HEK293 (cell line): ENCODE data around the gene THUMPD2.

Source experiments
- CTCF ChIA-PET: fragments of 350-600 bp; formaldehyde crosslinking; extraction: SDS; loops from one replicate; lab custom pipeline; 2021; ENCODE audit warnings: antibody characterized with exemption; lab: Yijun Ruan, JAX
- POLR2A ChIA-PET: fragments of 300-600 bp; formaldehyde crosslinking; extraction: SDS; loops from one replicate; lab custom pipeline; 2020; ENCODE audit warnings: antibody characterized with exemption, inconsistent platforms; lab: Yijun Ruan, JAX
- H3K27ac ChIP-seq: fragments of 200-500 bp; sonication (Bioruptor generic); 2 replicates; pipeline ENCODE4 v1.5.1; 2014; ENCODE audit warnings: low read depth, low read length, control low read depth, inconsistent platforms; ENCODE audit errors: extremely low read depth
- H3K36me3 ChIP-seq, 2 experiments: fragments of 200-500 bp in 1 of 2; sonication (Bioruptor generic) in 1 of 2; 1 replicate in 1 of 2; 2 replicates in 1 of 2; pipeline ENCODE4 v1.5.1; 2014 to 2017; ENCODE audit warnings: inconsistent platforms in 2 of 2, low read length in 2 of 2; ENCODE audit not compliant: control insufficient read depth in 2 of 2, insufficient read depth in 1 of 2
- H3K4me1 ChIP-seq: fragments of 200-500 bp; sonication (Bioruptor generic); 2 replicates; pipeline ENCODE4 v1.5.1; 2014; ENCODE audit warnings: mild to moderate bottlenecking, low read length, inconsistent platforms; ENCODE audit not compliant: control insufficient read depth, insufficient read depth
- H3K4me3 ChIP-seq: 2 replicates; pipeline ENCODE4 v1.5.1; 2011; ENCODE audit warnings: low read depth, mild to moderate bottlenecking, control low read depth, low read length, moderate library complexity
- H3K9me3 ChIP-seq: fragments of 200-500 bp; sonication (Bioruptor generic); 2 replicates; pipeline ENCODE4 v1.5.1; 2014; ENCODE audit warnings: low read depth, low read length, inconsistent platforms; ENCODE audit not compliant: control insufficient read depth, insufficient read depth
- GLI2 ChIP-seq: fragments of 450-650 bp; formaldehyde crosslinking; IDR thresholded peaks from 2 replicates; pipeline ENCODE4; 2017; ENCODE audit warnings: missing biosample characterization, missing genetic modification characterization, low read depth, borderline replicate concordance
- HOXD13 ChIP-seq: sonication (generic); formaldehyde crosslinking; IDR thresholded peaks from 2 replicates; pipeline ENCODE4 v1.8.0; 2022; ENCODE audit warnings: missing genetic modification reagents, borderline replicate concordance
- KLF9 ChIP-seq: fragments of 450-650 bp; formaldehyde crosslinking; IDR thresholded peaks from 2 replicates; pipeline ENCODE4 v1.5.1; 2016; ENCODE audit warnings: missing biosample characterization, missing genetic modification characterization, low read depth
- MYNN ChIP-seq: fragments of 450-650 bp; formaldehyde crosslinking; IDR thresholded peaks from 2 replicates; pipeline ENCODE4 v1.5.1; 2016; ENCODE audit warnings: missing biosample characterization, missing genetic modification characterization, borderline replicate concordance
- OSR2 ChIP-seq: fragments of 450-650 bp; formaldehyde crosslinking; IDR thresholded peaks from 2 replicates; pipeline ENCODE4 v1.5.1; 2016; ENCODE audit warnings: missing biosample characterization, missing genetic modification characterization
- REPIN1 ChIP-seq: fragments of 450-650 bp; formaldehyde crosslinking; IDR thresholded peaks from 2 replicates; pipeline ENCODE4 v1.5.1; 2017; ENCODE audit warnings: missing biosample characterization, missing genetic modification characterization, low read depth
- ZBTB48 ChIP-seq: fragments of 450-650 bp; formaldehyde crosslinking; IDR thresholded peaks from 2 replicates; pipeline ENCODE4 v1.5.1; 2016; ENCODE audit warnings: missing biosample characterization, missing genetic modification characterization
- ZFP41 ChIP-seq: fragments of 450-650 bp; formaldehyde crosslinking; IDR thresholded peaks from 2 replicates; pipeline ENCODE4 v1.5.1; 2016; ENCODE audit warnings: missing biosample characterization, missing genetic modification characterization, borderline replicate concordance
- ZIC2 ChIP-seq: fragments of 450-650 bp; formaldehyde crosslinking; IDR thresholded peaks from 2 replicates; pipeline ENCODE4 v1.5.1; 2016; ENCODE audit warnings: missing biosample characterization, missing genetic modification characterization
- ZNF221 ChIP-seq: fragments of 450-650 bp; formaldehyde crosslinking; IDR thresholded peaks from 2 replicates; pipeline ENCODE4 v1.5.1; 2017; ENCODE audit warnings: missing biosample characterization, missing genetic modification characterization, borderline replicate concordance
- ZNF274 ChIP-seq, 2 experiments: fragments of 200-500 bp in 1 of 2; fragments of 450-650 bp in 1 of 2; sonication (Bioruptor generic) in 1 of 2; formaldehyde crosslinking in 1 of 2; IDR thresholded peaks; 2 replicates each; pipeline versions ENCODE4 v1.5.1 to v1.6.1; 2014 to 2016; ENCODE audit warnings: borderline replicate concordance in 1 of 2, inconsistent platforms in 1 of 2, low read length in 1 of 2, missing biosample characterization in 1 of 2, missing genetic modification characterization in 1 of 2
- ZNF311 ChIP-seq: fragments of 450-650 bp; formaldehyde crosslinking; IDR thresholded peaks from 2 replicates; pipeline ENCODE4 v1.5.1; 2017; ENCODE audit warnings: missing biosample characterization, missing genetic modification characterization, borderline replicate concordance
- ZNF350 ChIP-seq: fragments of 450-650 bp; formaldehyde crosslinking; IDR thresholded peaks from 2 replicates; pipeline ENCODE4 v1.5.0; 2017; ENCODE audit warnings: missing biosample characterization, mild to moderate bottlenecking, missing genetic modification characterization
- ZNF354C ChIP-seq: fragments of 450-650 bp; formaldehyde crosslinking; IDR thresholded peaks from 2 replicates; pipeline ENCODE4 v1.5.1; 2016; ENCODE audit warnings: missing biosample characterization, missing genetic modification characterization, low read depth, borderline replicate concordance
- ZNF449 ChIP-seq: fragments of 450-650 bp; formaldehyde crosslinking; IDR thresholded peaks from 2 replicates; pipeline ENCODE4 v1.5.1; 2017; ENCODE audit warnings: missing biosample characterization, mild to moderate bottlenecking, missing genetic modification characterization, moderate library complexity
- ZNF48 ChIP-seq: fragments of 450-650 bp; formaldehyde crosslinking; IDR thresholded peaks from 2 replicates; pipeline ENCODE4 v1.5.1; 2016; ENCODE audit warnings: missing biosample characterization, missing genetic modification characterization
- ZNF513 ChIP-seq: fragments of 450-650 bp; IDR thresholded peaks from 2 replicates; pipeline ENCODE4 v1.5.1; 2018; ENCODE audit warnings: missing biosample characterization, missing genetic modification characterization
- ZNF529 ChIP-seq: fragments of 450-650 bp; formaldehyde crosslinking; IDR thresholded peaks from 2 replicates; pipeline ENCODE4 v1.5.1; 2017; ENCODE audit warnings: missing genetic modification characterization, missing biosample characterization; ENCODE audit not compliant: insufficient replicate concordance
- ZNF544 ChIP-seq: fragments of 450-650 bp; formaldehyde crosslinking; IDR thresholded peaks from 2 replicates; pipeline ENCODE4 v1.5.0; 2017; ENCODE audit warnings: missing biosample characterization, missing genetic modification characterization
- ZNF624 ChIP-seq: fragments of 450-650 bp; formaldehyde crosslinking; IDR thresholded peaks from 2 replicates; pipeline ENCODE4 v1.5.1; 2017; ENCODE audit warnings: missing biosample characterization, missing genetic modification characterization
- ZNF670 ChIP-seq: fragments of 450-650 bp; formaldehyde crosslinking; IDR thresholded peaks from 2 replicates; pipeline ENCODE4 v1.5.1; 2016; ENCODE audit warnings: missing biosample characterization, missing genetic modification characterization, low read depth
- TF ChIP-seq, protein P1 (sequence below): fragments of 450-650 bp; formaldehyde crosslinking; IDR thresholded peaks from 2 replicates; pipeline ENCODE4 v1.5.1; 2016; ENCODE audit warnings: missing biosample characterization, missing genetic modification characterization
- TF ChIP-seq, protein P2 (sequence below): fragments of 450-650 bp; formaldehyde crosslinking; IDR thresholded peaks from 2 replicates; pipeline ENCODE4 v1.5.1; 2016; ENCODE audit warnings: missing biosample characterization, missing genetic modification characterization, borderline replicate concordance

The THUMPD2 gene

GRCh38 chr2:39739386-39739785 is 39.7 kb downstream of the THUMPD2 start:
- Histone ChIP-seq H3K4me1 (no peaks in the 10 kb centered on the region), H3K27ac (no peak overlapping the region), H3K9me3 (no peaks in the 10 kb centered on the region), H3K4me3 (no peak overlapping the region), H3K36me3 (peaks cover 34 to 95% of the 10 kb centered on the region in 2 experiments)
- CTCF ChIA-PET = interaction anchor here (1.0 kb wide), 1 partner anchor 10 kb away, joined by 4 read pairs; no protein-coding TSS in a partner anchor
- TF ChIP-seq OSR2 (tag by site-specific recombination) = no peak
- TF ChIP-seq REPIN1 (tag by site-specific recombination) = no peak
- TF ChIP-seq ZNF311 = no peak
- no peak for TF ChIP-seq ZNF529
- TF ChIP-seq GLI2 (tag by site-specific recombination) = no peak
- no peak for TF ChIP-seq ZIC2 (tag by site-specific recombination)
- TF ChIP-seq HOXD13 (CRISPR knock-in tag) = no peak
- no peak for TF ChIP-seq ZNF48 (tag by site-specific recombination)
- TF ChIP-seq ZNF670 (tag by site-specific recombination) = no peak
- no peak for TF ChIP-seq KLF9 (tag by site-specific recombination)
- TF ChIP-seq, protein P1, sequence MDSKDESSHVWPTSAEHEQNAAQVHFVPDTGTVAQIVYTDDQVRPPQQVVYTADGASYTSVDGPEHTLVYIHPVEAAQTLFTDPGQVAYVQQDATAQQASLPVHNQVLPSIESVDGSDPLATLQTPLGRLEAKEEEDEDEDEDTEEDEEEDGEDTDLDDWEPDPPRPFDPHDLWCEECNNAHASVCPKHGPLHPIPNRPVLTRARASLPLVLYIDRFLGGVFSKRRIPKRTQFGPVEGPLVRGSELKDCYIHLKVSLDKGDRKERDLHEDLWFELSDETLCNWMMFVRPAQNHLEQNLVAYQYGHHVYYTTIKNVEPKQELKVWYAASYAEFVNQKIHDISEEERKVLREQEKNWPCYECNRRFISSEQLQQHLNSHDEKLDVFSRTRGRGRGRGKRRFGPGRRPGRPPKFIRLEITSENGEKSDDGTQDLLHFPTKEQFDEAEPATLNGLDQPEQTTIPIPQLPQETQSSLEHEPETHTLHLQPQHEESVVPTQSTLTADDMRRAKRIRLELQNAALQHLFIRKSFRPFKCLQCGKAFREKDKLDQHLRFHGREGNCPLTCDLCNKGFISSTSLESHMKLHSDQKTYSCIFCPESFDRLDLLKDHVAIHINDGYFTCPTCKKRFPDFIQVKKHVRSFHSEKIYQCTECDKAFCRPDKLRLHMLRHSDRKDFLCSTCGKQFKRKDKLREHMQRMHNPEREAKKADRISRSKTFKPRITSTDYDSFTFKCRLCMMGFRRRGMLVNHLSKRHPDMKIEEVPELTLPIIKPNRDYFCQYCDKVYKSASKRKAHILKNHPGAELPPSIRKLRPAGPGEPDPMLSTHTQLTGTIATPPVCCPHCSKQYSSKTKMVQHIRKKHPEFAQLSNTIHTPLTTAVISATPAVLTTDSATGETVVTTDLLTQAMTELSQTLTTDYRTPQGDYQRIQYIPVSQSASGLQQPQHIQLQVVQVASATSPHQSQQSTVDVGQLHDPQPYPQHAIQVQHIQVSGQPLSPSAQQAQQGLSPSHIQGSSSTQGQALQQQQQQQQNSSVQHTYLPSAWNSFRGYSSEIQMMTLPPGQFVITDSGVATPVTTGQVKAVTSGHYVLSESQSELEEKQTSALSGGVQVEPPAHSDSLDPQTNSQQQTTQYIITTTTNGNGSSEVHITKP (tag by site-specific recombination) = no peak
- TF ChIP-seq ZNF274 (IDR thresholded peaks at IDR 0.05; ENCODE audit: low read length) = no peak
- no peak for TF ChIP-seq ZNF274 (tag by site-specific recombination; IDR thresholded peaks at IDR 0.05; ENCODE audit: borderline replicate concordance)
- no peak for TF ChIP-seq ZNF513 (tag by site-specific recombination)
- no peak for TF ChIP-seq ZNF449 (tag by site-specific recombination)
- TF ChIP-seq ZNF221 = no peak
- TF ChIP-seq MYNN (tag by site-specific recombination) = no peak
- TF ChIP-seq ZNF624 = no peak
- TF ChIP-seq ZNF350 (tag by site-specific recombination) = no peak
- POLR2A ChIA-PET = no interaction called here

GRCh38 chr2:39738936-39739335 is 40.1 kb downstream of the THUMPD2 start:
- ChIA-PET CTCF (interaction anchor here (1.0 kb wide), 1 partner anchor 10 kb away, joined by 4 read pairs; no protein-coding TSS in a partner anchor), POLR2A (no interaction called here)
- Histone ChIP-seq H3K4me3 (no peak overlapping the region), H3K27ac (no peak overlapping the region), H3K36me3 (peaks cover 30 to 96% of the 10 kb centered on the region in 2 experiments), H3K4me1 (no peaks in the 10 kb centered on the region), H3K9me3 (no peaks in the 10 kb centered on the region)
- TF ChIP-seq, protein P2, sequence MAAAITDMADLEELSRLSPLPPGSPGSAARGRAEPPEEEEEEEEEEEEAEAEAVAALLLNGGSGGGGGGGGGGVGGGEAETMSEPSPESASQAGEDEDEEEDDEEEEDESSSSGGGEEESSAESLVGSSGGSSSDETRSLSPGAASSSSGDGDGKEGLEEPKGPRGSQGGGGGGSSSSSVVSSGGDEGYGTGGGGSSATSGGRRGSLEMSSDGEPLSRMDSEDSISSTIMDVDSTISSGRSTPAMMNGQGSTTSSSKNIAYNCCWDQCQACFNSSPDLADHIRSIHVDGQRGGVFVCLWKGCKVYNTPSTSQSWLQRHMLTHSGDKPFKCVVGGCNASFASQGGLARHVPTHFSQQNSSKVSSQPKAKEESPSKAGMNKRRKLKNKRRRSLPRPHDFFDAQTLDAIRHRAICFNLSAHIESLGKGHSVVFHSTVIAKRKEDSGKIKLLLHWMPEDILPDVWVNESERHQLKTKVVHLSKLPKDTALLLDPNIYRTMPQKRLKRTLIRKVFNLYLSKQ (tag by site-specific recombination) = no peak
- TF ChIP-seq ZNF354C = no peak
- no peak for TF ChIP-seq ZBTB48 (tag by site-specific recombination)
- TF ChIP-seq ZNF544 (tag by site-specific recombination) = no peak
- TF ChIP-seq ZFP41 (tag by site-specific recombination) = no peak
